ENCODE measurements around the gene NCLN. TPM values are rescaled to one million over a fixed set of nuclear protein-coding genes. Genes with fewer than 3 reads are reported as not detected.
"Not testable (repeated sequence)": the region's sequence is repeated elsewhere in the genome, so short reads cannot be mapped to it uniquely, and the experiment has no call there.

The NCLN gene
- total RNA-seq, 1 experiment from 2014 or later, result 84.1 TPM

DNA sequence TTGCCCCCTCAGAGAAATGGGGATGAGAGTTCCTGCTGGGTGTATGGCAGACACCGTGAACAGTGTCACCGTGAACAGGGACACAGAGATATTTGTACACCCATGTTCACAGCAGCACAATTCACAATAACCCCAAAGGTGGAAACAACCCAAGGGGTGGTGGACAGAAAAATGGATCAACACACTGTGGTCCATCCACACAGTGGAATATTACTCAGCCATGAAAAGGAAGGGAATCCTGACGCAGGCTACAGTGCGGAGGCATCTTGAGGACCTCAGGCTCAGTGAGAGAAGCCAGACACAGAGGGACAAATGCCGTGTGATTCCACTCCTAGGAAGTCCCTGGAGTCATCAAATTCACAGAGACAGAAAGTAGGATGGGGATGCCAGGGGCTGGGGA lies 31.1 kb downstream of the NCLN start:
- CTCF ChIA-PET, result no interaction called here

GRCh38 chr19:3220576-3220975 lies 34.8 kb downstream of the NCLN start:
- no peak for DNase-seq (ENCODE audit: unreplicated experiment)
- Mint-ChIP-seq H3K27me3 (ENCODE audit: insufficient read depth, unreplicated experiment) (peaks cover 10% of the 10 kb centered on the region), H3K9me3 (ENCODE audit: unreplicated experiment) (no peaks in the 10 kb centered on the region), H3K36me3 (ENCODE audit: insufficient read depth, unreplicated experiment) (peaks cover 12% of the 10 kb centered on the region), H3K27ac (ENCODE audit: low read depth, unreplicated experiment) (no peak overlapping the region), H3K4me1 (ENCODE audit: insufficient read depth, unreplicated experiment) (no peaks in the 10 kb centered on the region), H3K4me3 (ENCODE audit: unreplicated experiment) (no peak overlapping the region)
- POLR2A ChIA-PET, result no interaction called here
- intact Hi-C loops (cut with micrococcal nuclease), result no loop called here
- CTCF ChIA-PET, result interaction anchor here (0.8 kb wide), 1 partner anchor 10 kb away, joined by 9 read pairs; no protein-coding TSS in a partner anchor
- TF ChIP-seq, protein P1, sequence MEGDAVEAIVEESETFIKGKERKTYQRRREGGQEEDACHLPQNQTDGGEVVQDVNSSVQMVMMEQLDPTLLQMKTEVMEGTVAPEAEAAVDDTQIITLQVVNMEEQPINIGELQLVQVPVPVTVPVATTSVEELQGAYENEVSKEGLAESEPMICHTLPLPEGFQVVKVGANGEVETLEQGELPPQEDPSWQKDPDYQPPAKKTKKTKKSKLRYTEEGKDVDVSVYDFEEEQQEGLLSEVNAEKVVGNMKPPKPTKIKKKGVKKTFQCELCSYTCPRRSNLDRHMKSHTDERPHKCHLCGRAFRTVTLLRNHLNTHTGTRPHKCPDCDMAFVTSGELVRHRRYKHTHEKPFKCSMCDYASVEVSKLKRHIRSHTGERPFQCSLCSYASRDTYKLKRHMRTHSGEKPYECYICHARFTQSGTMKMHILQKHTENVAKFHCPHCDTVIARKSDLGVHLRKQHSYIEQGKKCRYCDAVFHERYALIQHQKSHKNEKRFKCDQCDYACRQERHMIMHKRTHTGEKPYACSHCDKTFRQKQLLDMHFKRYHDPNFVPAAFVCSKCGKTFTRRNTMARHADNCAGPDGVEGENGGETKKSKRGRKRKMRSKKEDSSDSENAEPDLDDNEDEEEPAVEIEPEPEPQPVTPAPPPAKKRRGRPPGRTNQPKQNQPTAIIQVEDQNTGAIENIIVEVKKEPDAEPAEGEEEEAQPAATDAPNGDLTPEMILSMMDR (IDR thresholded peaks at IDR 0.05; ENCODE audit: unreplicated experiment), result no peak
- BruUV-seq (replicated peaks), result no TSS peak

More for the DNA sequence above, 31.1 kb downstream of the NCLN start:
- TF ChIP-seq, protein P1 (IDR thresholded peaks at IDR 0.05; ENCODE audit: unreplicated experiment), result no peak
- DNase-seq (ENCODE audit: unreplicated experiment), result no peak
- Mint-ChIP-seq H3K4me3 (ENCODE audit: unreplicated experiment) (no peak overlapping the region), H3K27me3 (ENCODE audit: insufficient read depth, unreplicated experiment) (no peaks in the 10 kb centered on the region), H3K9me3 (ENCODE audit: unreplicated experiment) (no peaks in the 10 kb centered on the region), H3K27ac (ENCODE audit: low read depth, unreplicated experiment) (no peak overlapping the region), H3K4me1 (ENCODE audit: insufficient read depth, unreplicated experiment) (no peaks in the 10 kb centered on the region), H3K36me3 (ENCODE audit: insufficient read depth, unreplicated experiment) (peaks cover 12% of the 10 kb centered on the region)
- intact Hi-C loops (cut with micrococcal nuclease), result no loop called here
- POLR2A ChIA-PET, result no interaction called here
- BruUV-seq (replicated peaks), result no TSS peak

DNA sequence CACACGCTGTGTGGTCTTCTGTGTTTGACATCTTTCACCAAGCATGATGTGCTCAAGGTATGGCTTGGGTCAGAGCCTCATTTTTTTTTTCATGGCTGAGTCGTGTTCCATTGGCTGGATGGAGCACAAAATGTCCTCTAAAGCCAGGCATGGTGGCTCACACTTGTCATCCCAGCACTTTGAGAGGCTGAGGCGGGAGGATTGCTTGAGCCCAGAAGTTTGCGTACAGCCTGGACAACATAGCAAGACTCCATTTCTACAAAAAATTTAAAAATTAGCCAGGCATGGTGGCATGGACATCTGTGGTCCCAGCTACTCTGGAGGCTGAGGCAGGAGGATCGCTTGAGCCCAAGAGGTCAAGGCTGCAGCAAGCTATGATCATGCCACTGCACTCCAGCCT lies 35.8 kb downstream of the NCLN start:
- POLR2A ChIA-PET; H3K4me3 Mint-ChIP-seq (ENCODE audit: unreplicated experiment); H3K9me3 Mint-ChIP-seq (ENCODE audit: unreplicated experiment); intact Hi-C loops (cut with micrococcal nuclease); H3K4me1 Mint-ChIP-seq (ENCODE audit: insufficient read depth, unreplicated experiment); H3K27ac Mint-ChIP-seq (ENCODE audit: low read depth, unreplicated experiment); DNase-seq (ENCODE audit: unreplicated experiment); BruUV-seq (replicated peaks): not testable (repeated sequence)
- CTCF ChIA-PET, result interaction anchor here (0.7 kb wide), 1 partner anchor 567 kb away, joined by 5 read pairs; no protein-coding TSS in a partner anchor
- Mint-ChIP-seq H3K36me3 (ENCODE audit: insufficient read depth, unreplicated experiment) (peaks cover 12% of the 10 kb centered on the region), H3K27me3 (ENCODE audit: insufficient read depth, unreplicated experiment) (peaks cover 18% of the 10 kb centered on the region)

GRCh38 chr19:3222709-3223108 lies 37.0 kb downstream of the NCLN start:
- POLR2A ChIA-PET, result interaction anchor here (0.6 kb wide), 1 partner anchor 527 kb away, joined by 3 read pairs; no protein-coding TSS in a partner anchor
- BruUV-seq (replicated peaks), result no TSS peak

More at GRCh38 chr19:3222709-3223108, 37.0 kb downstream of the NCLN start:
- intact Hi-C loops (cut with micrococcal nuclease), result no loop called here
- Mint-ChIP-seq H3K9me3 (ENCODE audit: unreplicated experiment) (no peaks in the 10 kb centered on the region), H3K27me3 (ENCODE audit: insufficient read depth, unreplicated experiment) (peaks cover 30% of the 10 kb centered on the region), H3K27ac (ENCODE audit: low read depth, unreplicated experiment) (no peak overlapping the region), H3K4me3 (ENCODE audit: unreplicated experiment) (no peak overlapping the region), H3K4me1 (ENCODE audit: insufficient read depth, unreplicated experiment) (no peaks in the 10 kb centered on the region), H3K36me3 (ENCODE audit: insufficient read depth, unreplicated experiment) (peaks cover 12% of the 10 kb centered on the region)
- TF ChIP-seq, protein P1 (IDR thresholded peaks at IDR 0.05; ENCODE audit: unreplicated experiment), result no peak
- CTCF ChIA-PET, result interaction anchor here (0.7 kb wide), 1 partner anchor 1956 kb away, joined by 3 read pairs; no protein-coding TSS in a partner anchor
- DNase-seq (ENCODE audit: unreplicated experiment), result no peak
